Measurements from ENCODE around the gene MAPK1IP1L.
"Not testable (repeated sequence)": the region's sequence is repeated elsewhere in the genome, so short reads cannot be mapped to it uniquely, and the experiment has no call there.

Gene MAPK1IP1L

GRCh38 chr14:55070981-55071411, 19.5 kb downstream of the MAPK1IP1L start:
- DNase-seq (ENCODE audit: low spot score): no peak
- TF ChIP-seq, protein P1, sequence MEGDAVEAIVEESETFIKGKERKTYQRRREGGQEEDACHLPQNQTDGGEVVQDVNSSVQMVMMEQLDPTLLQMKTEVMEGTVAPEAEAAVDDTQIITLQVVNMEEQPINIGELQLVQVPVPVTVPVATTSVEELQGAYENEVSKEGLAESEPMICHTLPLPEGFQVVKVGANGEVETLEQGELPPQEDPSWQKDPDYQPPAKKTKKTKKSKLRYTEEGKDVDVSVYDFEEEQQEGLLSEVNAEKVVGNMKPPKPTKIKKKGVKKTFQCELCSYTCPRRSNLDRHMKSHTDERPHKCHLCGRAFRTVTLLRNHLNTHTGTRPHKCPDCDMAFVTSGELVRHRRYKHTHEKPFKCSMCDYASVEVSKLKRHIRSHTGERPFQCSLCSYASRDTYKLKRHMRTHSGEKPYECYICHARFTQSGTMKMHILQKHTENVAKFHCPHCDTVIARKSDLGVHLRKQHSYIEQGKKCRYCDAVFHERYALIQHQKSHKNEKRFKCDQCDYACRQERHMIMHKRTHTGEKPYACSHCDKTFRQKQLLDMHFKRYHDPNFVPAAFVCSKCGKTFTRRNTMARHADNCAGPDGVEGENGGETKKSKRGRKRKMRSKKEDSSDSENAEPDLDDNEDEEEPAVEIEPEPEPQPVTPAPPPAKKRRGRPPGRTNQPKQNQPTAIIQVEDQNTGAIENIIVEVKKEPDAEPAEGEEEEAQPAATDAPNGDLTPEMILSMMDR (IDR thresholded peaks at IDR 0.05): no peak
- no peak overlapping the region for H3K4me3 ChIP-seq
- peak overlapping the region in 1 of 2 donors; percentile 51 for H3K27ac ChIP-seq

GRCh38 chr14:55071870-55072640, 20.6 kb downstream of the MAPK1IP1L start:
- H3K27ac ChIP-seq: peak overlapping the region; percentile 38 to 72
- TF ChIP-seq, protein P1 (IDR thresholded peaks at IDR 0.05): no peak
- H3K4me3 ChIP-seq: no peak overlapping the region
- no peak for DNase-seq (ENCODE audit: low spot score)

DNA sequence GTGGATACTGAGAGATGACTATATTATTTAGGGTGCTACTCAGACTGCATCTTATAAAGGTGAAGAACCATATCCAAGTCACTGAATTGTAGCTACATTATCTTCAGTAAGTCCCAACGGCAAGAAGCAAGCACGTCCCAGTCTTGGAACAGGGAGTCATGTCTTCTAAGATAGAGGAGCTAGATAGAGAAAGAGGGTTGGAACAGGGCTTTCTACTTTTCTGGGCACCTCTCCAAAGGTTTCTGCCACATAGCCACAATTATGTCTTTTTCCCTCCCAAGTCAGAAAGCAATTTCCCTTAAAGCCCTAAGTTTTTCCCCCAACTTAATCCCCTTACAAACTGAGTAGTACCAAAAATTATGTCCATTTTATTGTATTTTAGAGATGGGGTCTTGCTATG, 22.4 kb downstream of the MAPK1IP1L start:
- Histone ChIP-seq H3K27ac (no peak overlapping the region), H3K4me3 (no peak overlapping the region)
- no peak for DNase-seq (ENCODE audit: low spot score)
- TF ChIP-seq, protein P1 (IDR thresholded peaks at IDR 0.05): no peak

DNA sequence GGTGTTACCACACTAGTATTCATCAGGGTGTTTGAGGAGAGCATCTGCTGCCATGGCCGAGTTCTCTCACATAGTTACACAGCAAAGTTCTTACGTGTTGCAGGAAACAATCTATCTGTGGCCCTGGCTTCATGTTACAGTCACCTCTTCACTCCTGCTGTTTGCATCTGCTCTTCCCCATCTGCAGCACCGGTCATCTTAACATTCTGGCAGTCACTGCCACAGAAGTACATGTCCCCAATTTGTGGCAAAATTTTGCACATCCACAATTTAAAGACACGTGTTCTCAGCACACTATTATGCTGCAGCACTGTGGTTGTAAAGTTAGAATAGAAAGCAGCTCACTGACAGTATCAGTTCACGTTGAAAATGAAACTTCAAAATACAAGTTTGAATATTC, 23.2 kb downstream of the MAPK1IP1L start:
- TF ChIP-seq, protein P1 (IDR thresholded peaks at IDR 0.05): no peak
- no peak for DNase-seq (ENCODE audit: low spot score)
- Histone ChIP-seq H3K4me3 (no peak overlapping the region), H3K27ac (no peak overlapping the region)

- DNase-seq (ENCODE audit: low spot score): no peak
- Histone ChIP-seq H3K27ac (no peak overlapping the region), H3K4me3 (no peak overlapping the region)
- TF ChIP-seq, protein P1 (IDR thresholded peaks at IDR 0.05): no peak
Measured at GRCh38 chr14:55075628-55076175, 24.3 kb downstream of the MAPK1IP1L start.

DNA sequence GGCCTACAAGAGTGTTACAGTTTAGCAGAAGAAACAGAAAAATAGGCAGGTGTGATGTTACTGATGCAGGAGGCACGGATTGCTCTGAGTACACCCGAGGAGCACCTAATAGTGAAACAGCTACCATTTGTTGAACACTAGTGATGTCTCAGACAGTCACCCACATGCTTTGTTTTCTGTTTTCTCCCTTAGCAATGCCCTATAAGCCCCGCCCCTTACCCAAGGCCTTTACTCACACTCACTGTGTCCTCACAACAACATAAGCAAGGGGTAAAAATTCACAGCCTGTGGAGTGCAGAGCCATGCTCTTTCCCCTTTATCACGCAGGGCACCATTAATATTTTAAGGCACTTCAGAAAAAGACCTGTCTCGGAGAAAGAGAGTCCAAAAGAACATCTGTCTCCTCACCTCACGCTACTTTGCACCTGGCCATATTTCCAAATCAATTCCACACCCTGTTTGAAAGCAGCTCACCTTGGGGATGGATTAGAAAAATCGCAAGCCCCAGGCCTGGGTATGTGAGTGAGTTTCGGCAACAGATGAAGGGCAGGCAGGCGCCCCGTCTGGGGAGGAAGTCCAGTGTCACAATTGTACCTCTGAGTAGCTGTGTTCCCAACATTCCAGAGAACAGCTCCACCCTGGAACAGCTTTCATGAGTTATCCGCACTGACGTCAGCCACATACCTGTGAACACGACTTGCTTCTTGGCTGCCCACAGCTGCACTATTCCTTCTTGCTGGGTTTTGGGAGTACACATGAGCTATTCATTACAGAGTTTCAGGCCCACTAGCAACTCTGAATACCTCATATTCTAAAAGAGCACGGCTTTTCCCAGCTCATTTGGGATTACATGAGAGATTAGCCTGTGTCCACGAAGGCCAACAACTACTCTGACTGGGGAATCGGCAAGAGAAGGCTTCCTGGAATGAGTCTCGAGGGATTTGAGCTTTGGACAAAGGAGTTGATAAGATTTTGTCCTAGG, 26.0 kb downstream of the MAPK1IP1L start:
- DNase-seq (ENCODE audit: low spot score): no peak
- H3K4me3 ChIP-seq: no peak overlapping the region
- TF ChIP-seq, protein P1 (IDR thresholded peaks at IDR 0.05): no peak
- no peak overlapping the region for H3K27ac ChIP-seq

GRCh38 chr14:55079961-55080360, 28.5 kb downstream of the MAPK1IP1L start:
- H3K27ac ChIP-seq; H3K4me3 ChIP-seq; DNase-seq (ENCODE audit: low spot score): not testable (repeated sequence)
